NCI-H226 (cell line): ENCODE measurements around the gene PDE6D.

ENCODE experiments used
- DNase-seq: peaks from one replicate; pipeline ENCODE4 v3.0.0-alpha.2; 2015

The PDE6D gene

DNA sequence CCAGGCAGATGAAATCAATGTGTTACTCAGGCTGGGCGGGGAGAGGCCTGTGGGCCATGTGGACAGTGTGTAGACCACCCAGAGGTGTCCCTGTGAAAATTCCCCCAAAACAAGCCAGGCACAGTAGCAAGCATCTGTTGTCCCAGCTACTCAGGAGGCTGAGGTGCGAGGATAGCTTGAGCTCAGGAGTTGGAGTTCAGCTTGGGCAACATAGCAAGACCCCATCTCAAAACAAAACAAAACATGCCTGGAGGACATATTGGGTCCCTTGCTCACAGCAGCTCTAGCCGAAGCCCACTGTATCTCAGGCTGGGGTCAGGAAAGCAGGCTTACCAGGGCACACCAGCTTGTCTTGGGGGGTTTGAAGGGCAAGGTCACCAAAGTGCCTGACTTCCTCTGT lies 77.1 kb downstream of the PDE6D start:
- no peak for DNase-seq

DNA sequence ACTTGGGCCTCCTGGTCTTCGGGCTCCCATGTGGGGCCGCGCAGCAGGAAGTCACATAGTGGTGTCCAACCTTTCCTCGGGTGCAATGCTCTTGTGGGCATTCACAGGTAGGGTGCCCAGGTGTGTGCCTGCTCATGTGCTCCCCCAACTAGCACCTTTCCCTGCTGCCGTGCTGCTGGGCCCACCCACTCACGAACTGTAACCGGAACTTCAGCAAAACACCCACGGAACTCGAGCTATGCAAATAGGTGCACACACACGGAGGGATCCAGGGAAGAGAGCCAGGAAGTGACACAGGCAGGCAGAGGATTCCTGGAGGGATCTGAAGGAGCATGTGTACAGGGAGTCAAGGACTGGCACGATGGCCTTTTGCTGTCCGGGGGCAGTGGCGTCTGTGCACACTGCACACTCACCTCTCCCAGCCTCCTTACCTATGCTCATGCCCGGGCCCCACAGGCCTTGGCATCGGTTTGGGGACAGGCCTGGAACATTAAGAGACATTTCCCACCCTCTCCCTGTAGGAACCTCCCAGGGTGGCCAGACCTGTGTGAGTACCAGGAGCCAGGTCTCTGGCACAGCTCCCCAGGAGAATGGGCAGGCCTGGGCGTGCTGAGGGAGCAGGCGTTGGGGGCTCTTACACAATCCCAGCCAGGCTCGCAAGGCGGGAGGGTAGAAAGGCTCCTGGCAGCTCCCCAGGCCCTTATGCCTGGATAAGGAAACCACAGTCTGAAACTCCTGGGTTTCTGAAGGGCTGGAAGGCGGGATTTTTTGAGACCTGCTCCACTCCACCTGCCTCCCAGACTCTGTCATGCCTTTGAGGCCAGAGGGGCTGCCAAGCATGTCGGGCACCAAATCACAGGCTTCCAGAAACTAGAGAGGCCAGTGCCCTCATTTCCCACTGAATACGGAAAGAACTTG lies 79.4 kb downstream of the PDE6D start:
- peak; percentile 90 for DNase-seq

- DNase-seq, result no peak
These were observed 82.1 kb downstream of the PDE6D start for GRCh38 chr2:231699006-231699405.

DNA sequence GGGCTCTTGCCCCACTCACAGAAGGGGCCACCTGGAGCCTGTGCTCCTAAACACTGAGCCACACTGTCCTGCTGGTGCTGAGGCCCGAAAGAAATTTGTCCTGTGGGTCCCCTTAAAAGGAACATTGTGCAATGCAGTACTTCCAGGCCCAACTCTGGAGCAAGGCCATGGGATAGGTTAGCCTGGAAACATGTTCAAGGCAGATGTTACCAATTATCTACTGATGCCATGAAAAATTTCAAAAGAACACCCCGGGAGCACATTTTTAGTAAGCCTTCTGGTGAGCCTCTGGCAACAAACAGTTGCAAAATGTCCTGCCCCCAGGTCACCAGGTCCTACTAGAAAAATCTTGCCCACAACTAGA lies 85.1 kb downstream of the PDE6D start:
- no peak for DNase-seq

DNA sequence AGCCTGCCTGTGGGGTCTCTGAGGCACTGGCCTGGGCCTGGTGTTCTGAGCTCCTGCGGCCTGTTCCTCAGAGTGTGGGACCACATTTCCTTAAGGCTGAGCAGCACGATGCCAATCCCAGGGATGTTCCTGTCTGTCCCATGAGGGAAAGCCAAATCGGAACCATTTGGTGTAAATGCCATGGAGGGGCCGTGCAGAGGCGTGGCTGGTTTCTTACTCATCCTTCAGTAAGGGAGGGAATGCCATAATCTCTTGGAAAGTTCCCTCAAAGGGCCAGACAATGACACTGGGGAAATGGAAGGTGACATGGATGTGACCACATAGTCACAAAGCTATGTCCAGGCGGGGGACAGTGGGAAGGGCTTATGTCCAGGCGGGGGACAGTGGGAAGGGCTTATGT lies 87.1 kb downstream of the PDE6D start:
- no peak for DNase-seq

- no peak for DNase-seq
These were observed 88.2 kb downstream of the PDE6D start for GRCh38 chr2:231692847-231693246.

GRCh38 chr2:231691251-231691772 lies 89.8 kb downstream of the PDE6D start:
- no peak for DNase-seq

GRCh38 chr2:231689124-231689893 lies 91.8 kb downstream of the PDE6D start:
- DNase-seq, result no peak

GRCh38 chr2:231688719-231689118 lies 92.4 kb downstream of the PDE6D start:
- no peak for DNase-seq

- DNase-seq, result no peak
These were observed 93.1 kb downstream of the PDE6D start for GRCh38 chr2:231687961-231688360.

GRCh38 chr2:231687133-231687852 lies 93.8 kb downstream of the PDE6D start:
- no peak for DNase-seq

DNA sequence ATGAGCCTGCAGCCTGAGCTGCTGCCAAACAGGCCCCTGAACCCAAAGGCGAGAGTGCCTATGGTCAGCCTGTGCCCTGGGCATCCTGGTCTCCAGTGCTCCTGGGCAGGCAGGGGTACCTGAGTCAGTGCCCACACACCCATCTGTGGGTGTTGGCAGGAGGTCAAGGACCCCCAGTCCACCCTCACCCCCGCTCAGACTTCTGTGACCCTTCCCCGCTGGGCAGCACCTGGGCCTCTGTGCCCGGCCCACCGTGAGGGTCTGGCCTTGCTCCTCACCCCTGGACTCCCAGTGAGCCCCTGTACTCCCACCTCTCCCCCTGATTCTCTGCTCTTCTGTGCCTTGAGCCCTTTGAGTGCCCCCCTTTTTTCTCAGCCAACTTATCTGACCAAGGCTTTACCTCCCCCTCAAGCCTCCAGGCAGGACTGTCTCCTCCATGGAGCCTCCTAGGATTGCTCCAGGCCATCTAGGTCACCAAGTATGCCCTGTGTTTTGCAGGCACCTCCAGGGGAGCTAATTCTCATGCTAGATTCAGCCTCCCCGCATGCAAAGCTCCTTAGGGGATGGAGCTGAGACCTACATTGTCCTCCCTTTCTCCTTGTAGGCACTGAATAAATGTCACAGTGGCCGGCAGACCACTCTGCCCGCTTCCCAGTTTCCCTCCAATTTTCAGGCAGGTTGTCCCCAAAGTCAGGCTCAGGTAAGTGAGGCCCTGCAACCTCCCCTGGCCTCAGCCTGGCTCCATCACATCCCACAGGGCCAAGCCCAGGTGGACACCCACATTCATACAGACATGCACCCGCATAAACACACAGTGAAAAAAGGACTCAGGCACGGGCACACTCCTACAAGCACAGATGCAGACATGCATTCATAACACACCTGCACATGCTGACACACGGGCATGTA lies 94.6 kb downstream of the PDE6D start:
- no peak for DNase-seq

- no peak for DNase-seq
These were observed 95.5 kb downstream of the PDE6D start for GRCh38 chr2:231685349-231686191.

- DNase-seq, result no peak
These were observed 96.5 kb downstream of the PDE6D start for GRCh38 chr2:231684314-231685223.

- DNase-seq, result no peak
These were observed 97.5 kb downstream of the PDE6D start for GRCh38 chr2:231683292-231684235.

- DNase-seq, result no peak
These were observed 98.3 kb downstream of the PDE6D start for GRCh38 chr2:231682603-231683291.
